ENCODE results near the gene UTP25.
A peak's percentile ranks its signal among the peaks of the same experiment; 100 is the strongest.

UTP25 gene

GRCh38 chr1:209838537-209838936 lies 10.8 kb downstream of the UTP25 start:
- DNase-seq (ENCODE audit: low spot score) (no peak), FAIRE-seq (no peak)

- FAIRE-seq (peak; percentile 93), DNase-seq (ENCODE audit: low spot score) (peak; percentile 94)
Observed at GRCh38 chr1:209839875-209840546, 12.2 kb downstream of the UTP25 start.

- FAIRE-seq, result no peak
- DNase-seq (ENCODE audit: low spot score), result no peak
Observed at GRCh38 chr1:209840611-209841010, 12.8 kb downstream of the UTP25 start.

GRCh38 chr1:209844695-209845407 lies 17.1 kb downstream of the UTP25 start:
- DNase-seq (ENCODE audit: low spot score), result no peak
- FAIRE-seq, result no peak

- no peak for FAIRE-seq
- no peak for DNase-seq (ENCODE audit: low spot score)
Observed at GRCh38 chr1:209845408-209845725, 17.6 kb downstream of the UTP25 start.

- FAIRE-seq (no peak), DNase-seq (ENCODE audit: low spot score) (no peak)
Observed at GRCh38 chr1:209849388-209849787, 21.6 kb downstream of the UTP25 start.

- no peak for FAIRE-seq
- DNase-seq (ENCODE audit: low spot score), result no peak
Observed at GRCh38 chr1:209850342-209850979, 22.7 kb downstream of the UTP25 start.

- FAIRE-seq (no peak), DNase-seq (ENCODE audit: low spot score) (no peak)
Observed at GRCh38 chr1:209853676-209854075, 25.9 kb downstream of the UTP25 start.

GRCh38 chr1:209854196-209854595 lies 26.4 kb downstream of the UTP25 start:
- no peak for DNase-seq (ENCODE audit: low spot score)
- no peak for FAIRE-seq

- no peak for FAIRE-seq
- no peak for DNase-seq (ENCODE audit: low spot score)
Observed at GRCh38 chr1:209855006-209855405, 27.2 kb downstream of the UTP25 start.

- no peak for DNase-seq (ENCODE audit: low spot score)
- FAIRE-seq, result no peak
Observed at GRCh38 chr1:209855623-209856022, 27.9 kb downstream of the UTP25 start.

GRCh38 chr1:209858561-209859103 lies 30.9 kb downstream of the UTP25 start:
- FAIRE-seq (no peak), DNase-seq (ENCODE audit: low spot score) (no peak)

GRCh38 chr1:209860293-209860881 lies 32.6 kb downstream of the UTP25 start:
- FAIRE-seq (peak; percentile 83), DNase-seq (ENCODE audit: low spot score) (peak; percentile 67)

- FAIRE-seq (no peak), DNase-seq (ENCODE audit: low spot score) (no peak)
Observed at GRCh38 chr1:209861242-209861641, 33.5 kb downstream of the UTP25 start.

GRCh38 chr1:209862391-209863356 lies 34.9 kb downstream of the UTP25 start:
- DNase-seq (ENCODE audit: low spot score) (no peak), FAIRE-seq (no peak)

- DNase-seq (ENCODE audit: low spot score), result no peak
- FAIRE-seq, result no peak
Observed at GRCh38 chr1:209863766-209864485, 36.2 kb downstream of the UTP25 start.

GRCh38 chr1:209866201-209866600 lies 38.4 kb downstream of the UTP25 start:
- no peak for DNase-seq (ENCODE audit: low spot score)
- FAIRE-seq, result no peak

- DNase-seq (ENCODE audit: low spot score), result no peak
Observed at GRCh38 chr1:209869291-209870149, 41.7 kb downstream of the UTP25 start.

GRCh38 chr1:209870151-209870831 lies 42.5 kb downstream of the UTP25 start:
- FAIRE-seq, result no peak

More at GRCh38 chr1:209869291-209870149, 41.7 kb downstream of the UTP25 start:
- FAIRE-seq, result no peak

More at GRCh38 chr1:209870151-209870831, 42.5 kb downstream of the UTP25 start:
- no peak for DNase-seq (ENCODE audit: low spot score)
